Activated CD8-positive, alpha-beta memory T cell treated with anti-CD3 and anti-CD28 coated beads for 24 hours (primary cell): ENCODE results near the gene DLGAP1.

Experiments used
- DNase-seq: peaks from one replicate; pipeline ENCODE4 v3.0.0-alpha.2; 2020

Gene DLGAP1

GRCh38 chr18:3889803-3890202 is 565.3 kb downstream of the DLGAP1 start:
- DNase-seq = no peak

- DNase-seq = no peak
These were observed 566.0 kb downstream of the DLGAP1 start for GRCh38 chr18:3889121-3889520.

GRCh38 chr18:3886575-3887322 is 568.4 kb downstream of the DLGAP1 start:
- no peak for DNase-seq

- DNase-seq = no peak
These were observed 569.8 kb downstream of the DLGAP1 start for GRCh38 chr18:3885209-3885792.

GRCh38 chr18:3879836-3880120 is 575.3 kb downstream of the DLGAP1 start:
- DNase-seq = no peak

GRCh38 chr18:3879114-3879835 is 575.8 kb downstream of the DLGAP1 start:
- DNase-seq = no peak

GRCh38 chr18:3878401-3878800 is 576.7 kb downstream of the DLGAP1 start:
- no peak for DNase-seq

GRCh38 chr18:3877678-3878077 is 577.4 kb downstream of the DLGAP1 start:
- no peak for DNase-seq

GRCh38 chr18:3875961-3876360 is 579.1 kb downstream of the DLGAP1 start:
- DNase-seq = no peak

GRCh38 chr18:3875376-3875775 is 579.7 kb downstream of the DLGAP1 start:
- DNase-seq = no peak

GRCh38 chr18:3874581-3874980 is 580.5 kb downstream of the DLGAP1 start:
- DNase-seq = no peak

- no peak for DNase-seq
These were observed 581.0 kb downstream of the DLGAP1 start for GRCh38 chr18:3874125-3874524.

- DNase-seq = no peak
These were observed 581.4 kb downstream of the DLGAP1 start for GRCh38 chr18:3873698-3874097.

- DNase-seq = no peak
These were observed 581.9 kb downstream of the DLGAP1 start for GRCh38 chr18:3873211-3873610.

GRCh38 chr18:3872641-3873040 is 582.5 kb downstream of the DLGAP1 start:
- DNase-seq = no peak

GRCh38 chr18:3871687-3872086 is 583.4 kb downstream of the DLGAP1 start:
- DNase-seq = no peak

GRCh38 chr18:3870914-3871313 is 584.2 kb downstream of the DLGAP1 start:
- DNase-seq = no peak

- DNase-seq = no peak
These were observed 585.3 kb downstream of the DLGAP1 start for GRCh38 chr18:3869848-3870247.

- no peak for DNase-seq
These were observed 587.2 kb downstream of the DLGAP1 start for GRCh38 chr18:3867864-3868311.

- no peak for DNase-seq
These were observed 587.9 kb downstream of the DLGAP1 start for GRCh38 chr18:3867236-3867635.

GRCh38 chr18:3864669-3865298 is 590.3 kb downstream of the DLGAP1 start:
- DNase-seq = no peak

- DNase-seq = no peak
These were observed 591.5 kb downstream of the DLGAP1 start for GRCh38 chr18:3863593-3863992.

- DNase-seq = no peak
These were observed 592.1 kb downstream of the DLGAP1 start for GRCh38 chr18:3863006-3863405.

GRCh38 chr18:3861495-3861894 is 593.6 kb downstream of the DLGAP1 start:
- DNase-seq = no peak
